GM19099 (cell line): ENCODE results near the gene SPTBN1.

Experiments used
- POLR2A ChIP-seq: IDR thresholded peaks from 3 replicates; pipeline ENCODE4 v1.6.1; 2011; ENCODE audit warnings: low read depth; ENCODE audit not compliant: insufficient read length; ENCODE audit errors: extremely low read depth

The SPTBN1 gene

DNA sequence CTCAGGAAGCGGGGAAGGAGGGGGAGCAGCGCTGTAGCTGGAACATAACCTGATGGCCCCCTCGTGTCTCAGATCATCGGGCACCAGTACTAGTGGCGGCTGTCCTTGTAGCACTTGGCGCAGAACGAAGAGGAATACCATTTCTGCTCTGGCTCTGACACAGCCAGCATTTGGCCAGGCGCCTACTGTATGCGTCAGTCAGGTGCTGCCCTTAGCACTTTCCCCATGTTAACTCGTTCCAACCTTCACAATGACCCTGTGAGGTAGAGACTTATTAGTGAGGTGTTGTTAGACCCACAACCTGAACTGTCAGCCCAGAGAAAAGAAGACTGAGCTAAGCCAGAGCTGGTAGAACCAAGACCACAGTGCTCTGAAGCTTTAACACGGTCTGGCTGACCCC is 219.6 kb downstream of the SPTBN1 start:
- TF ChIP-seq POLR2A, result no peak

DNA sequence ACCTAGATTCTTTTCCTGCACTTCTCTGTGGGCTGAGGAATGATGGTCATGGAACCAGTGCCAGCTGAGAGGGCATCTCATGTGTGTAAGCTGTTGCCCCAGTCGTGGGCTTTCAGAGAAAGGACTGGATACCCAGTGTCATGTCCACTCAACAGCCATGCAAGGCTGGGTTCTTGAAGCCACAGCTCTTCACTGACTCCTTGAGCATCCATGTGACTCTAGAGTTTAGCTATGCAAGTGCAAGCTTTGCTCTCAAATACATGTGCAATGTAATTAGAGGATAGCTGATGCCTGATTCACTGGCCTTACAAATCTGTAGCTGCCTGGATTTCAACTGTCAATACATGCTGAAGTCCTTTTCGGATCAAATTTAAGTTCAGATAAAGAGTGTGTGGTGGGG is 220.5 kb downstream of the SPTBN1 start:
- no peak for TF ChIP-seq POLR2A

DNA sequence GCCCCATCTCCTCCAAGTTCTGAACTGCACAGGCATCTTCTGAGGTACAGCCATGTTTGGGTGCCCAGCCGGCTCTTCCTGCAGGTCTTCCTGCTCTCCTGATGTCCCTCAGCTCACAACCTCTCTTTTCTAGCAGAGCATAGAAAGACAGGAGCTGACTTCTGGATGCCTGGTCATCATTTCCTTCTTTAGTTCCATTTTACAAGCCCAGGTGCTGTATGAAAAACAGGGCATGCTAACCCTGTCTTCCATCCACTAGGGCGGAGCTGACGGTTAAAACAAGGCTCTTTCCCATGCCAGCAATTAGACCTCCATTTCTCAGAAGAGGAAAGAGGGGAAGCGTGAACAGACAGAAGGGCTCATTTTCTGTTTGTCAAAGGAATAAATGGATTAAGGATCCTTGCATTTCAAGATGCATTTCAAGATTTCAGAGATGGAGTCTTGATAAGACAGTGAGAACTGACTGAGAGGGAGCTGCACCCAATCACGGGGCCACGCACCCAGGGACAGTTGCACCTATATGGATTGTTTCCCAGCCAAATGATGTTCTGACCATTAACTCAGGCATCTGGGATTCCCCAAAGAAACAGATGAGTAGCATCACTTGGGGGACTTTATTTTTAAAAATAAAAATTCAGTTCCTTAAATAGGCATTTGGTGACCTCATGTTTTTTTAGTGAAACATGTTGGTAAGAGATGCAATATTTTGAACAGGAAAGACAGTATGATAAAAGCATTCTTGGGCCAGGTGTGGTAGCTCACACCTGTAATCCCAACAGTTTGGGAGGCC is 221.5 kb downstream of the SPTBN1 start:
- TF ChIP-seq POLR2A, result no peak

GRCh38 chr2:54678719-54679118 is 222.6 kb downstream of the SPTBN1 start:
- TF ChIP-seq POLR2A, result no peak

DNA sequence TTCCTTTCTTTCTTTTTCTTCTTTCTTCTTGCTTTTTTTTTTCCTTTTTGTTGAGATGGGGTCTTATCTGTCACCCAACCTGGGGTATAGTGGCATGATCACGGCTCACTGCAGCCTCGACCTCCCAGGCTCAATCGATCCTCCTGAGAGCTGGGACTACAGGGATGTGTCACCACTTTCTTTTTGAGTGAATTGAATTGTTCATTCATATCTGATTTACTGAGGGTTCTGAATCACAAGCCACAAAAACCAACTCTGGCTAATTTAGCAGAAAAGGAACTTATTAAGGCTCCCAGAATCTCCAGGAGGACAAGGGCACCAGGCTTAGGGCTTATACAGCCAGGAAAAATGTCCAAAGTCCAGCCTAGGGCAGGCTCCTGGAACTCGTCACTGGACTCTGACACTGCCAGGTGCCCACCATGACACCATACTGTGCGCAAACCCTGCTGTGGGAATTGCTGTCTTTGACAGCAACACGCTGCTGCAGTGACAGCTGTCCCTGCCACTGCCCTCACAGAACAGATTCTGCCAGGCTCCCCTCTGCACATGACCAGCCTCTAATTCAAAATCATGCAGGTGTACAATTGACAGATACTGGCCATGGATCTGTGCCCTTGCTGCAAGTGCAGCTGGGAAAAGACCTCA is 224.4 kb downstream of the SPTBN1 start:
- TF ChIP-seq POLR2A, result no peak

DNA sequence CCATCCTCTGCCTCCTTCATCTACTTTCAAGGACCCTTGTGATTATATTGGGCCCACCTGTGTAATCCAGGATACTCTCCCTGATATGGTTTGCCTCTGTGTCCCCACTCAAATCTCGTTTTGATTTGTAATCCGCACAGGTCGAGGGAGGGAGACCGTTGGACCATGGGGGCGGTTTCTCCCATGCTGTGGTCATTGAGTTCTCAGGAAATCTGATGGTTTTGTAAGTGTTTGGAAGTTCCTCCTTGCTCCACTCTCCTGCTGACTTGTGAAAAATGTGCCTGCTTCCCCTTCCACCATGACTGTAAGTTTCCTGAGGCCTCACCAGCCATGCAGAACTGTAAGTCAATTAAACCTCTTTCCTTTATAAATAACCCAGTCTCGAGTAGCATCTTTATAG is 225.3 kb downstream of the SPTBN1 start:
- TF ChIP-seq POLR2A, result no peak

GRCh38 chr2:54683596-54683995 is 227.5 kb downstream of the SPTBN1 start:
- no peak for TF ChIP-seq POLR2A

GRCh38 chr2:54685263-54685775 is 229.2 kb downstream of the SPTBN1 start:
- TF ChIP-seq POLR2A, result no peak

DNA sequence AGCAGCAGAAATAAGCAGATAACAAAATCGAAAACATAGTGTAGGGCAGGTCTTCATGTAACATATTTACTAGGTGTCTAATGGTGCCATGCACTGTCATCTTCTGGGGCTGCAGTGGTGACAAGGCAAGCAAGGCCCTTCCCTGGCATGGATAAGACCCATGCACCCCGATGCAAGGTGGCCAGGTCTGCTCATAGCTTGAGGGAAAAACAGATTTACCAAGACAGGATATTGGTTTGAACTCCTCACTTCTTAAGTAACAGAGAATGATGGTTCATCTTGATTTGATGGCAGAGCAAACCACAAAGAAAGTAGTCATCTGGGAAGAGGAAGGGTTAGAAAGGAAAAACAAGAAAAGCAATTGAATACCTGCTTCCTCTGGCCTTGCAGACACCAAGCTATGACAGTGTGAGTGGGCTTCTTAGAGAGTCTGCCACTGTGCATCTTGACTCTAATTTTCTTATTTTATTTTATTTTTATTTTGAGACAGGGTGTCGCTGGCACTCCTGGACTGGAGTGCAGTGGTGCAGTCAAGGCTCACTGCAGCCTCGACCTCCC is 231.5 kb downstream of the SPTBN1 start:
- no peak for TF ChIP-seq POLR2A

GRCh38 chr2:54691445-54692135 is 235.5 kb downstream of the SPTBN1 start:
- TF ChIP-seq POLR2A, result no peak

DNA sequence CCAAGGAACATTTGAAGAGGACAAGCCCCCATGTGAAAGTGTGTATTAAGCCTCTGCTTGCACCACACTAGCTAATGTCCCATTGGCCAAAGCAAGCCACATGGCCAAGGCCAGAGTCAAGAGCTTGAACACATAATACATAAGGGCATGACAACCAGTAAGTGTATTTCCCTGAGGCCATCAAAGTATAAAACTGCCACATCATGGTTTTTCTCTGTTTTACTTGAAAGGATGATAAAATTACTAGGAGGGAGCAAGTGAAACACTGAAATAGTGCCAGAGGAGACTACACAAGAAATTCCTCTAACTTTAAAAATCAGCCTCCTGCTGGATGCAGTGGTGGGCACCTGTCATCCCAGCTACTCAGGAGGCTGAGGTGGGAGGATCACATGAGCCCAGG is 236.4 kb downstream of the SPTBN1 start:
- no peak for TF ChIP-seq POLR2A

GRCh38 chr2:54695378-54695777 is 239.3 kb downstream of the SPTBN1 start:
- TF ChIP-seq POLR2A, result no peak

- no peak for TF ChIP-seq POLR2A
These were observed 241.8 kb downstream of the SPTBN1 start for GRCh38 chr2:54697934-54698333.

GRCh38 chr2:54699665-54700064 is 243.5 kb downstream of the SPTBN1 start:
- TF ChIP-seq POLR2A, result no peak

DNA sequence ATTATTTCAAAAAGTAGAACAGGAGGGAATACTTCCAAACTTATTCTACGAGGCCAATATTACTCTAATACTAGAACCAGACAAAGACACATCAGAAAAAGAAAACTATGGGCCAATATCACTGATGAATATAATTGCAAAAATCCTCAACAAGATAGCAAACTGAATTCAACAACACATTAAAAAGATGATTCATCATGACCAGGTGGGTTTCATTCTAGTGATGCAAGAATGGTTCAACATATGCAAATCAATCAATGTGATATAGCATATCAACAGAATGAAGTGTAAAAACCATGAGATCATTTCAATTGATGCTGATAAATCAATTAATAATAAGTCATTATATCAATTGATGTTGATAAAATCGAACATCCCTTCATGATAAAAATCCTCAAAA is 244.9 kb downstream of the SPTBN1 start:
- TF ChIP-seq POLR2A, result no peak
